Measurements from ENCODE around the gene PGPEP1.
"Not testable (repeated sequence)": the region's sequence is repeated elsewhere in the genome, so short reads cannot be mapped to it uniquely, and the experiment has no call there.

PGPEP1 gene

DNA sequence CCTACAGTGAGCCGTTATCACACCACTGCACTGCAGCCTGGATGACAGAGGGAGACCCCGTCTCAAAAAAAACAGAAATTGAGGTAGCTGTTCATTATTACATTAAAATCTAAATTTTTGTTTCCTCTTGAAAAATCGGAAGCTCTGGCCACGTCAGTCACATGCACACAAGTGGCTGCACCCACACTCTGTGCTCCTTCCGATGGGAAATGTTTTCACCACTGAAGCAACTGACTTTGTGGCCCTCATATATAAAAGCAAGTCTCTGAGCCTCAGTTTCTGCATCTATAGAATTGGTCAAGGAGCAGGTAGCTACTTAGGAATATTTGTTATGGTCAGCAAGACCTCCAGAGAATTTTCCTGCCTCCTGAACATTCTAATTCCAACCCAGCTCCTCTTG lies 52.5 kb downstream of the PGPEP1 start:
- peaks cover 12% of the 10 kb centered on the region for H3K4me1 ChIP-seq (ENCODE audit: control insufficient read depth, insufficient read depth, low read length)
- H3K27me3 ChIP-seq (ENCODE audit: control insufficient read depth in 1 of 2, insufficient read depth in 2 of 2, low read length in 2 of 2), result peaks cover 16 to 19% of the 10 kb centered on the region in 2 donors
- no peaks in the 10 kb centered on the region for H3K9me3 ChIP-seq (ENCODE audit: control insufficient read depth in 2 of 2, low read length in 2 of 2)
- H3K27ac ChIP-seq (ENCODE audit: low read length), result no peak overlapping the region
- no peaks in the 10 kb centered on the region for H3K36me3 ChIP-seq (ENCODE audit: control insufficient read depth in 2 of 2, insufficient read depth in 2 of 2, low read length in 2 of 2)
- H3K9ac ChIP-seq (ENCODE audit: low read length in 2 of 2), result no peak overlapping the region
- no peak overlapping the region for H3K4me3 ChIP-seq (ENCODE audit: low read length in 2 of 2)

DNA sequence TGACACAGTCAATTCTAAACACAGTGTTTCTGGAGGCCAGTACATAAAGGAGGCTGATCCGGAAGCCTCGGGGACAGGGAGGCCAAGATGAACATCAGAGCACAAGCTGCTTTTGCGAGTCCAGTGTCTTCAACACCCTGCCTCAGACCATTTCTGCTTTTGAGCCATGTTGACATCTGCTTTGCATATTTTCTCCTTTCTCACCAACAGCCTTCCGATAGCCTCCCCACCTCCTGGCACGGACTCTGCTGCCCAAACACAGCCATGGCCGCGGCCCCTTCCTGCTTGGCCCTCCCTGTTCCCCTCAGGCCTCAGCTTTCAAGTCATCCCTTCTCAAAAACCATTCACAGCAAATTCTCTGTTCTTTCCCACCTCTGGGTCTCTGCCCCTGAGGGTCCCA lies 53.4 kb downstream of the PGPEP1 start:
- H3K27ac ChIP-seq (ENCODE audit: low read length), result no peak overlapping the region

DNA sequence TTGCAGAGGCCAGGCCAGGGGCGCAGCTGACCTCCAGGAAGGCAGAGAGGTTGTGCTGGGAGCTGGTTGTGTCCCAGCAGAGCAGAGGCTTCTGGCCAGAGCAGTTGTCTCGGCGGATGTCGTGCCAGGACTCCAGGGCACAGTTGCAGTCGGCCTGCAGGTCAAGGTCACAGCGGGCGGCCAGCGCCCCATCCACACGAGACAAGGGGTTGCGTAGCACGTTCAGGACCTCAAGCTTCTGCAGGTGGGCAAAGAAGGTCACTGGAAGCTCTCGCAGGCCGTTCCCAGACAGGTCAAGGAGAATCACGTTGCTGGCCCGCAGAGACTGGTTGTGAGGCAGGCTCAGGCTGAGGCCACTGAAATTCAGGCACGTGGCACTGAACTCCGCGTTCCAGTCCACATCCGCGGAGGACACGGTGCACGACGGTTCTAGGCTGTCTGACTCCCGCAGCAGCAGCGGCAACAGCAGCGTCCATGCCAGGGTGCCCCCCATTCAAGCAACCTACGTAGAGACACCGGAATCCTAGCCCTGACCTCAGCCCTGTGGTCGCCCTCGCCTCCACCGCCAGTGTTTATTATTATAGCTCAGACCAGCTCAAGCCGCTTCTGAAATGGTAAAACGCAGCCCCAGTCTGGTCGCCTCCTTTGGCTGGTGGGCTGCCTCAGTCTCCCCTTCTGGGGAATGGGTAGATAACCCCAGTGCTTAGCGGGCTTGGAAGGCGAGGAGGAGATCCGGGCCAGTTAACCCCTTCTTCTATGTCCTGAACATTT lies 56.3 kb downstream of the PGPEP1 start:
- Histone ChIP-seq H3K36me3 (ENCODE audit: control insufficient read depth in 2 of 2, insufficient read depth in 2 of 2, low read length in 2 of 2) (no peaks in the 10 kb centered on the region), H3K27me3 (ENCODE audit: control insufficient read depth in 1 of 2, insufficient read depth in 2 of 2, low read length in 2 of 2) (peaks cover 21 to 22% of the 10 kb centered on the region in 2 donors), H3K4me1 (ENCODE audit: control insufficient read depth, insufficient read depth, low read length) (peaks cover 4% of the 10 kb centered on the region), H3K9ac (ENCODE audit: low read length in 2 of 2) (no peak overlapping the region), H3K9me3 (ENCODE audit: control insufficient read depth in 2 of 2, low read length in 2 of 2) (no peaks in the 10 kb centered on the region), H3K27ac (ENCODE audit: low read length) (no peak overlapping the region), H3K4me3 (ENCODE audit: low read length in 2 of 2) (peak overlapping the region in 1 of 2 donors; percentile 54)

More for the DNA sequence above, 53.4 kb downstream of the PGPEP1 start:
- H3K27me3 ChIP-seq (ENCODE audit: control insufficient read depth in 1 of 2, insufficient read depth in 2 of 2, low read length in 2 of 2), result peaks cover 21 to 22% of the 10 kb centered on the region in 2 donors
- no peak overlapping the region for H3K4me3 ChIP-seq (ENCODE audit: low read length in 2 of 2)
- no peaks in the 10 kb centered on the region for H3K9me3 ChIP-seq (ENCODE audit: control insufficient read depth in 2 of 2, low read length in 2 of 2)
- H3K36me3 ChIP-seq (ENCODE audit: control insufficient read depth in 2 of 2, insufficient read depth in 2 of 2, low read length in 2 of 2), result no peaks in the 10 kb centered on the region
- H3K9ac ChIP-seq (ENCODE audit: low read length in 2 of 2), result no peak overlapping the region
- peaks cover 4% of the 10 kb centered on the region for H3K4me1 ChIP-seq (ENCODE audit: control insufficient read depth, insufficient read depth, low read length)

DNA sequence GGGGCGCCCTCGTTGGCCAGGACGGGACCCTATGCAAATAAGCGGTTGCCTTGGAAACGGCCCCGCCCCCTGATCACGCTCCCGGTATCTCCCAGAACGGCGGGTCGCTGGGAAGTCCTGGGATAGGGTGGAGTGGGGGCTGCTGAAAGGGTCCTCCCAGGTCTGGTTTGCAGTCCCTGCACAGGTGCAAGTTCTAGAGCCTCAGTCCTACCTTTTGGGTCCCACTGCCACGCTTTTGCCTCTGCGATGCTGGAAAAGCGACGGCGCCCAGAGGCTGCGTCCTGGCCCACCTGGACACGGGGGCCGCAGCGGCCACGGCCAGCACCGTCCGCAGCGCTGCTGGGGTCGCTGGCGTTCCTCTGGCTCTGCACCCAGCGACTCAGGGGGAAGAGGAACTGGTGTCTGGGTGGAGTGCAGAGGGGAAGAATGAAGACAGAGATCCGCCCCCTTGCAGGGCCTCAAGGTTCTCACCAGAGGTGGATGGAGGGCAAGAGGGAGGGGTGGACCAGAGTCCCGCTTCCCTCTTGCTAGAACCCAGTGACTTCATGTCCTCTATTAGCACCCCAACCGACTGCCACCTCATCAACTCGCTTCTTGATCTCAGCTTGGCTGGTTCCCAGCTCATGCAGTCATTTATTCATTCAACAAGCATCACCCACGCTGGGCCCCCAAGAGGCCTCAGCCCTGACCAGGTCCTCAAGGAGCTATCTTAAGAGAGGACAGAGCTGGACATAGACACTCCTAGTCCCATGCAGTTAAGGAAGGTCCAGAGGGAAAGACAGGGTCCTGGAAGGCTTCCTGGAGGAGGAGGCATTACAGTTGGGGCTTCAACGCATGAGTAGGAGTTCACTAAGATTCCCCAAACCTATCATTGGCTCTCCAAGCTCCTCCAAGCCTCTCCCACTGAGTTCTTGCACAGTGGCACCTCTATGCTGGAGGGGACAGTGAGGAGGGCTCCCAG lies 57.1 kb downstream of the PGPEP1 start, which contains the start of gene LRRC25:
Gene LRRC25 (minus strand): TSS at position 381 of the 961 bp plus-strand sequence. CDS start 659 bp downstream, outside the sequence.
- Histone ChIP-seq H3K27ac (ENCODE audit: low read length) (no peak within 1 kb of the TSS), H3K27me3 (ENCODE audit: control insufficient read depth in 1 of 2, insufficient read depth in 2 of 2, low read length in 2 of 2) (peaks cover 21 to 22% of the 10 kb centered on the region in 2 donors), H3K4me3 (ENCODE audit: low read length in 2 of 2) (peak within 1 kb of the TSS in 1 of 2 donors; percentile 54), H3K4me1 (ENCODE audit: control insufficient read depth, insufficient read depth, low read length) (peaks cover 4% of the 10 kb centered on the region), H3K9ac (ENCODE audit: low read length in 2 of 2) (no peak within 1 kb of the TSS), H3K9me3 (ENCODE audit: control insufficient read depth in 2 of 2, low read length in 2 of 2) (no peaks in the 10 kb centered on the region), H3K36me3 (ENCODE audit: control insufficient read depth in 2 of 2, insufficient read depth in 2 of 2, low read length in 2 of 2) (no peaks in the 10 kb centered on the region)

DNA sequence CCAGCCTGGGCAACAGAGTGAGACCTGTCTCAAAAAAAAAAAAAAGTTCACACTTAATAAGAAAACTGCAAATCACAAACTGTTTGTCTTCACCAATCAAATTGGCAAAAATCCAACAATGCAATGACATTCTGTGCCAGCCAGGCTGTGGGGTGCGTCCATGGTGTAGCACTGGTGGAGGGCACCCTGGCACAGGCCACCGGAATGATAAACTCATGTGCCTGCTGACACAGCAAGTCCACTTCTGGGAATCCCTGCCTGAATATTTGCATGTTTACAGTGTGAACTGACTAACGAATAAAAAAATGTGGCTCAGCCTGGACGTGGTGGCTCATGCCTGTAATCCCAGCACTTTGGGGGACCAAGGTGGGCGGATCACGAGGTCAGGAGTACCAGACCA lies 58.6 kb downstream of the PGPEP1 start:
- H3K4me3 ChIP-seq (ENCODE audit: low read length in 2 of 2), result no peak overlapping the region
- peaks cover 21 to 22% of the 10 kb centered on the region in 2 donors for H3K27me3 ChIP-seq (ENCODE audit: control insufficient read depth in 1 of 2, insufficient read depth in 2 of 2, low read length in 2 of 2)
- H3K9ac ChIP-seq (ENCODE audit: low read length in 2 of 2), result no peak overlapping the region
- peaks cover 4% of the 10 kb centered on the region for H3K4me1 ChIP-seq (ENCODE audit: control insufficient read depth, insufficient read depth, low read length)
- H3K36me3 ChIP-seq (ENCODE audit: control insufficient read depth in 2 of 2, insufficient read depth in 2 of 2, low read length in 2 of 2), result no peaks in the 10 kb centered on the region
- no peaks in the 10 kb centered on the region for H3K9me3 ChIP-seq (ENCODE audit: control insufficient read depth in 2 of 2, low read length in 2 of 2)
- H3K27ac ChIP-seq (ENCODE audit: low read length), result no peak overlapping the region

DNA sequence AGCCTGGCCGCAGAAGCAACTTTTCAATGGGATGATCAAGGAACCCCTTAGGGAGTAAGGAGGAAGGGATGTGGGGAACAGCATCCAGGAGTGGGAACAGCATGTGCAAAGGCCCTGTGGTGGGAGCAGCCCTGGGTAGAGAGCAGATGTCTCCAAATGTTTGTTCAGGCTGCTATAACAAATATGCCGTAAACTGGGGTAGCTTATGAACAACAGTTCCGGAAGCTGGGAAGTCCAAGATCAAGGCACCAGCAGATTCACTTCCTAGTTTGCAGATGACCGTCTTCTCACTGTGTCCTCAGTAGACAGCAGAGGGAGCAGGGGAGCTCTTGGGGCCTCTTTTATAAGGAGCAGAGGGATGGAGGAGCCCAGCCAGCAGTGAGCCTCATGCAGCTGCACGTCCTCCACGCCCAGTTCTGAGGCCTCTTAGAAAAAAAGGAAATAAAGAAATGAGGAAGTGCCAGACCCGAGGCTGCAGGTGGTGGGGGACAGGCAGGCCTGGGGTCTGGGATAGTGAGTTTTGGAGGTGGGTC lies 61.2 kb downstream of the PGPEP1 start:
- Histone ChIP-seq H3K9me3 (ENCODE audit: control insufficient read depth in 2 of 2, low read length in 2 of 2) (no peaks in the 10 kb centered on the region), H3K4me1 (ENCODE audit: control insufficient read depth, insufficient read depth, low read length) (peaks cover 4% of the 10 kb centered on the region), H3K27me3 (ENCODE audit: control insufficient read depth in 1 of 2, insufficient read depth in 2 of 2, low read length in 2 of 2) (peaks cover 15 to 18% of the 10 kb centered on the region in 2 donors), H3K27ac (ENCODE audit: low read length) (no peak overlapping the region), H3K4me3 (ENCODE audit: low read length in 2 of 2) (no peak overlapping the region), H3K9ac (ENCODE audit: low read length in 2 of 2) (no peak overlapping the region), H3K36me3 (ENCODE audit: control insufficient read depth in 2 of 2, insufficient read depth in 2 of 2, low read length in 2 of 2) (no peaks in the 10 kb centered on the region)

DNA sequence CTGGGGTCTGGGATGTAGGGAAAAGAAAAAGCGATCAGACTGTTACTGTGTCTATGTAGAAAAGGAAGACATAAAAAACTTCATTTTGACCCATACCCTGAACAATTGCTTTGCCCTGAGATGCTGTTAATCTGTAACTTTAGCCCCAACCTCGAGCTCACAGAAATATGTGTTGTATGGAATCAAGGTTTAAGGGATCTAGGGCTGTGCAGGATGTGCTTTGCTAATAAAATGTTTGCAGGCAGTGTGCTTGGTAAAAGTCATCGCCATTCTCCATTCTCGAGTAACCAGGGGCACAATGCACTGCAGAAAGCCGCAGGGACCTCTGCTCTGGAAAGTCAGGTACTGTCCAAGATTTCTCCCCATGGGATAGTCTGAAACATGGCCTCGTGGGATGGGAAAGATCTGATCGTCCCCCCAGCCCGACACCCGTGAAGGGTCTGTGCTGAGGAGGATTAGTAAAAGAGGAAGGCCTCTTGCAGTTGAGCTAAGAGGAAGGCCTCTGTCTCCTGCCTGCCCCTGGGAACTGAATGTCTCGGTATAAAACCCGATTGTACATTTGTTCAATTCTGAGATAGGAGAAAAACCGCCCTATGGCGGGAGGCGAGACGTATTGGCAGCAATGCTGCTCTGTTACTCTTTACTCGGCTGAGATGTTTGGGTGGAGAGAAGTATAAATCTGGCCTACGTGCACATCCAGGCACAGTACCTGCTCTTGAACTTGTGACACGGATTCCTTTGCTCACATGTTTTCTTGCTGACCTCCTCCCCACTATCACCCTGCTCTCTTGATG lies 62.3 kb downstream of the PGPEP1 start:
- H3K27ac ChIP-seq (ENCODE audit: low read length); H3K36me3 ChIP-seq (ENCODE audit: control insufficient read depth in 2 of 2, insufficient read depth in 2 of 2, low read length in 2 of 2); H3K9me3 ChIP-seq (ENCODE audit: control insufficient read depth in 2 of 2, low read length in 2 of 2); H3K4me1 ChIP-seq (ENCODE audit: control insufficient read depth, insufficient read depth, low read length); H3K9ac ChIP-seq (ENCODE audit: low read length in 2 of 2); H3K4me3 ChIP-seq (ENCODE audit: low read length in 2 of 2); H3K27me3 ChIP-seq (ENCODE audit: control insufficient read depth in 1 of 2, insufficient read depth in 2 of 2, low read length in 2 of 2): not testable (repeated sequence)

DNA sequence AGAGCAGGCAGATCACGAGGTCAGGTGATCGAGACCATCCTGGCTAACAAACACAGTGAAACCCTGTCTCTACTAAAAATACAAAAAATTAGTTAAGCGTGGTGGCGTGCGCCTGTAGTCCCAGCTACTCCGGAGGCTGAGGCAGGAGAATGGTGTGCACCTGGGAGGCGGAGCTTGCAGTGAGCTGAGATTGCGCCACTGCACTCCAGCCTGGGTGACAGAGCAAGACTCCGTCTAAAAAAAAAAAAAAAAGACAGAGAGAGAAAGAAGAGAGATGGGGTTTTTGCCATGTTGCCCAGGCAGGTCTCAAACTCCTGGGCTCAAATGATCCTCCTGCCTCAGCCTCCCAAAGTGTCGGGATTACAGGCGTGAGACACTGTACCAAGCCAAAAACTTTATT lies 65.4 kb downstream of the PGPEP1 start:
- not testable (repeated sequence) for H3K9ac ChIP-seq (ENCODE audit: low read length in 2 of 2); H3K4me3 ChIP-seq (ENCODE audit: low read length in 2 of 2); H3K36me3 ChIP-seq (ENCODE audit: control insufficient read depth in 2 of 2, insufficient read depth in 2 of 2, low read length in 2 of 2); H3K27ac ChIP-seq (ENCODE audit: low read length); H3K9me3 ChIP-seq (ENCODE audit: control insufficient read depth in 2 of 2, low read length in 2 of 2); H3K4me1 ChIP-seq (ENCODE audit: control insufficient read depth, insufficient read depth, low read length); H3K27me3 ChIP-seq (ENCODE audit: control insufficient read depth in 1 of 2, insufficient read depth in 2 of 2, low read length in 2 of 2)

DNA sequence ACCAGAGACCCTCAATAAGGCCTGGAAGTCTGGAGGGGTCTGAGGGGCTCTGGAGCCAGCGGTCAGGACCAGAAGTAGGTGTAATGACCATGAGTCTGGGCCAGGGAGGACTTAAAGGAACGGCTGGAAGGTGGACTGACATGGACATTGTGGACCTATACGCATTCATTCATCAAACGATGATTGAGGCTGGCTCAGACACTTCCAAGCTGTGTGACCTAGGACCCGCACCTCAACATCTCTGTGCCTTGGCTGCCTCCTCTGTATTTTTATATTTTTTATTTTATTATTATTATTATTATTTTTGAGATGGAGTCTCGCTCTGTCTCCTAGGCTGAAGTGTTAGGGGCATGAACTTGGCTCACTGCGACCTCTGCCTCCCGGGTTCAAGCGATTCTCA lies 66.4 kb downstream of the PGPEP1 start:
- no peak overlapping the region for H3K4me3 ChIP-seq (ENCODE audit: low read length in 2 of 2)
- no peak overlapping the region for H3K27ac ChIP-seq (ENCODE audit: low read length)
- H3K9me3 ChIP-seq (ENCODE audit: control insufficient read depth in 2 of 2, low read length in 2 of 2), result no peaks in the 10 kb centered on the region
- no peaks in the 10 kb centered on the region for H3K4me1 ChIP-seq (ENCODE audit: control insufficient read depth, insufficient read depth, low read length)
- H3K36me3 ChIP-seq (ENCODE audit: control insufficient read depth in 2 of 2, insufficient read depth in 2 of 2, low read length in 2 of 2), result no peaks in the 10 kb centered on the region
- no peak overlapping the region for H3K9ac ChIP-seq (ENCODE audit: low read length in 2 of 2)
- H3K27me3 ChIP-seq (ENCODE audit: control insufficient read depth in 1 of 2, insufficient read depth in 2 of 2, low read length in 2 of 2), result no peaks in the 10 kb centered on the region

DNA sequence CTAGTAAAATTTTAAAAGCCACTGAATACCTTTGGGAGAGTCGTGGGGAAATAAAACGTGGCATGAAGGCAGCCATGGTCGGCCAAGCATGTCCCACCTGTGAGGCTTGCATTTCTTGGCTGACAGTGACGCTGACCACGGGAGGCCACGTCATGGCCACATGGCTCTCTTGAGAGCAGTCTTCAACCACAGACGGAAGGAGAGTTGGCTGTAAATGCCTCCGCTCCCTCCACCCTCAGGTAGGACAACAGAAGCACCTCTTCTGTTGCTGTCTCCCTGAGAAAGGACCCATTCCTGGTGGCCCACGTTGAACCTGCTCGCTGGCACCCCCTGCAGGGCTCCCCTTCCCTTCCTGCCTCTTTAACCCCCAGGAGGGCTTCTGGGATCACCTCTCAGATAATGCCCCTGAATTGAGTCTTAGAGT lies 67.7 kb downstream of the PGPEP1 start:
- Histone ChIP-seq H3K4me3 (ENCODE audit: low read length in 2 of 2) (no peak overlapping the region), H3K36me3 (ENCODE audit: control insufficient read depth in 2 of 2, insufficient read depth in 2 of 2, low read length in 2 of 2) (no peaks in the 10 kb centered on the region), H3K27me3 (ENCODE audit: control insufficient read depth in 1 of 2, insufficient read depth in 2 of 2, low read length in 2 of 2) (peaks cover 0 to 2% of the 10 kb centered on the region in 2 donors), H3K9ac (ENCODE audit: low read length in 2 of 2) (no peak overlapping the region), H3K9me3 (ENCODE audit: control insufficient read depth in 2 of 2, low read length in 2 of 2) (no peaks in the 10 kb centered on the region), H3K27ac (ENCODE audit: low read length) (no peak overlapping the region), H3K4me1 (ENCODE audit: control insufficient read depth, insufficient read depth, low read length) (no peaks in the 10 kb centered on the region)

Data from stomach smooth muscle (tissue), 2 donors.